ENCODE results near the gene LPCAT1. TPM values are rescaled to one million over a fixed set of nuclear protein-coding genes. Genes with fewer than 3 reads are reported as not detected.

LPCAT1 gene
- total RNA-seq, 4 donors from 2014 or later: 8.8 to 59.4 (median 28.5) TPM

DNA sequence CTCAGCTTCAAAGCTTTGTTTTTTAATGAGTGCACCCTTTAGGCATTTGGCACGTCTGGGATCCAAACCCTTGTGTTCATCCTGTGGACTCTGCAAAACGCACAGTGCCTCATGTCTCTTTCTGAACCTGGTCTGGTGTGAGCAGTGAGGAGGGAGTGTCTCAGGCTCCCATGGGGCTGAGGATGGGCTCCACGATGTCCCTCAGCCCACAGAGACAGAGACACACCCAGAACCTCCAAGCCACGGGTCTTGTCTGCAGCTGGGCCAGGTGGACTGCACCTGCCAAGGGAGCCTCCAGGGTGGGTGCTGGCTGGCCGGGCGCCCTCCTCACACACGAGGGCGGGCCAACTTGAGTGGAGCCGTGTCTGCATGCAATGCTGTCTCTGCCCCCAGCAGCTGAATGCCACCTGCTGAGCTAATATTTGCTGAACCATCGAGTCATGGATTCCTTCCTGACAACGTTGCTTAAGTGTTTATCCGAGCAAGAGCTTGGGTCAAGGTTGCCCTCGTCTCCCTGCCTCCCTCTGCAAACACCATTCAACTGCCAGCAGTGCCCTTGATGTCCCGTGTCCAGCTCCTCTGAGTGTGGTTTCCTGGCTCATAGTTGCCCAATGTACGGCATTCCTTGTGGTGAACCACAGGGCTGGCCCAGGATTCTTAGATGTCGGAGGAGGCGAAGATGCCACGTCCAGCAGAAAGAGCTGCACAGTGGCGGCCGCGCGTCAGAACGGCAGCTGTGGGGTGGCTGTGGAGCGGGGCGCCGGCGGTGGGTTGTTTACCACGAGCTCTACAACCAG, 31.4 kb upstream of the LPCAT1 start:
- Histone ChIP-seq H3K9me3 (peaks cover 0 to 2% (median 0%) of the 10 kb centered on the region in 4 donors), H3K27ac (no peak overlapping the region), H3K4me3 (no peak overlapping the region), H3K4me1 (no peaks in the 10 kb centered on the region), H3K36me3 (no peaks in the 10 kb centered on the region), H3K27me3 (no peaks in the 10 kb centered on the region)
- peak in 2 of 3 donors; percentile 46 to 48 for DNase-seq
- TF ChIP-seq, protein P1, sequence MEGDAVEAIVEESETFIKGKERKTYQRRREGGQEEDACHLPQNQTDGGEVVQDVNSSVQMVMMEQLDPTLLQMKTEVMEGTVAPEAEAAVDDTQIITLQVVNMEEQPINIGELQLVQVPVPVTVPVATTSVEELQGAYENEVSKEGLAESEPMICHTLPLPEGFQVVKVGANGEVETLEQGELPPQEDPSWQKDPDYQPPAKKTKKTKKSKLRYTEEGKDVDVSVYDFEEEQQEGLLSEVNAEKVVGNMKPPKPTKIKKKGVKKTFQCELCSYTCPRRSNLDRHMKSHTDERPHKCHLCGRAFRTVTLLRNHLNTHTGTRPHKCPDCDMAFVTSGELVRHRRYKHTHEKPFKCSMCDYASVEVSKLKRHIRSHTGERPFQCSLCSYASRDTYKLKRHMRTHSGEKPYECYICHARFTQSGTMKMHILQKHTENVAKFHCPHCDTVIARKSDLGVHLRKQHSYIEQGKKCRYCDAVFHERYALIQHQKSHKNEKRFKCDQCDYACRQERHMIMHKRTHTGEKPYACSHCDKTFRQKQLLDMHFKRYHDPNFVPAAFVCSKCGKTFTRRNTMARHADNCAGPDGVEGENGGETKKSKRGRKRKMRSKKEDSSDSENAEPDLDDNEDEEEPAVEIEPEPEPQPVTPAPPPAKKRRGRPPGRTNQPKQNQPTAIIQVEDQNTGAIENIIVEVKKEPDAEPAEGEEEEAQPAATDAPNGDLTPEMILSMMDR (IDR thresholded peaks at IDR 0.05): no peak
- no peak for TF ChIP-seq POLR2A (IDR thresholded peaks at IDR 0.05)

DNA sequence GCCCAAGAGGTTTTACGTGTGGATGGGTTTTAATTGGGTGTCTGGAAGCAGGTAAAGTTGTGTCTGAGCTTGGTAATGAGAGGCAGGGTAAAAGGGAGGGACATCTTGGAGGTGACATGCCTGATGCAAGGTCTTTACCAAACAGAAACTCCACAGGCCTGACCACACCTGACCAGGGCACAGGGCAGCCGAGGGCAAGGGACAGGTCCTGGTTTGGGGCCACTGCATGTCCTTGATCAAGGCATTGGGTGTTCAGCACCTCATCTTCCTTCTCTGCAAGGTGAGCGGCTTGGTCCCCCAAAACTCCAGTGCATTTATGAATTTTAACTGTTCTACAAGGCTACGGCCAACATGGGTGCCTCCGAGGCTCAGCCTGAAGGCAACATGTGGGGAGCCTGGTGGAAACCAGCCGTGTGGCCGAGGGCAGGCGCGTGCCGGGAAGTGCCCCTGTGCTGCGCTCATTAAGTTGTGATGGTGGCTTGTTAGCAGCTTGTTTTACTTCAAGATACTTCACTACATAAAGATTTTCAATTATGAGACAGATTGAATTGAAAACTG, 30.7 kb upstream of the LPCAT1 start:
- Histone ChIP-seq H3K27me3 (no peaks in the 10 kb centered on the region), H3K4me3 (no peak overlapping the region), H3K9me3 (no peaks in the 10 kb centered on the region), H3K4me1 (no peaks in the 10 kb centered on the region), H3K27ac (no peak overlapping the region), H3K36me3 (no peaks in the 10 kb centered on the region)
- no peak for TF ChIP-seq POLR2A (IDR thresholded peaks at IDR 0.05)
- TF ChIP-seq, protein P1 (IDR thresholded peaks at IDR 0.05): no peak
- DNase-seq: peak in 2 of 3 donors; percentile 20 to 39

DNA sequence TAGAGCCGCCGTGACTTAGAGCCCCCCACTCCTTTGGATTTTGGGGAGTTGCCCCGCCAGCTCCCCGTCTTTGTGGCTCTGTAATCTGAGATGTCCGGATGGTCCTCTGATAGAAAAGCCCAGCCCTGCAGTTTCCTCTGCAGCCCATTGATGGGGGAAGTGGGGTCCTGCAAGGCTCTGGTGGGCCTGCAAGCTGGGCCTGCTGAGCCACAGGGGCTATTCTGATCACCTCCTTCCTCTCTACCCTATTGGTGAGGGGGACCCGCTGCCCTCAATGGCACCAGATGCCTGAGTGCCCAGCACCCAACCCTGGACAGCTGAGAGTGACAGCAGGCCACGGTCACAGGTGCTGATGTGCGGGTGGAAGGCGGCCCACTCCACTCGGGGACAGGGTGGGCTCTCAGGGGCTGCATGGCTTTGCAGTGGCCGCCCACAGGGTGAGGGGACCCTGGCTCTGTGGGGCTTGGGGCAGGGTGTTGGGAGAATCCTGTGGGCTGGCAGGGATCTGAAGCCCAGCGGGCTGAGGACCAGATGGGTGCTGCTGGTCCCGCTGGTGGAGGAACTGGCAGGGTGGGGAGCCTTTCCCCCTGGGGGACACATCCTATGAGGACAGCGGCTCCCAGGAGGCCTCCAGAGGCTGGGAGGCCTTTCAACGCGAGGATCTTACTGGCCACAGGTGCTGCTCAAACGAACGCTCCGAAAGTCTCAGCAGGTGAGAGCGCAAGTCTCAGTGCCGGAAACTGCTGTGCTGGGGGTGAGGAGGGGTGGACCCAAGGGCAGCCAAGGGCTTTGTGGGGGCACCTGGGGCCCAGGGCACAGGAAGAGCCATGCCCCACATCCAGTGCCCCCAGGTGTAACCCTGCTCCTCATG, 30.0 kb upstream of the LPCAT1 start:
- TF ChIP-seq, protein P1 (IDR thresholded peaks at IDR 0.05): no peak
- TF ChIP-seq POLR2A (IDR thresholded peaks at IDR 0.05): no peak
- H3K27ac ChIP-seq: no peak overlapping the region
- H3K4me1 ChIP-seq: no peaks in the 10 kb centered on the region
- DNase-seq: peak in 2 of 3 donors; percentile 22 to 24
- no peaks in the 10 kb centered on the region for H3K9me3 ChIP-seq
- no peak overlapping the region for H3K4me3 ChIP-seq
- H3K27me3 ChIP-seq: no peaks in the 10 kb centered on the region
- no peaks in the 10 kb centered on the region for H3K36me3 ChIP-seq

DNA sequence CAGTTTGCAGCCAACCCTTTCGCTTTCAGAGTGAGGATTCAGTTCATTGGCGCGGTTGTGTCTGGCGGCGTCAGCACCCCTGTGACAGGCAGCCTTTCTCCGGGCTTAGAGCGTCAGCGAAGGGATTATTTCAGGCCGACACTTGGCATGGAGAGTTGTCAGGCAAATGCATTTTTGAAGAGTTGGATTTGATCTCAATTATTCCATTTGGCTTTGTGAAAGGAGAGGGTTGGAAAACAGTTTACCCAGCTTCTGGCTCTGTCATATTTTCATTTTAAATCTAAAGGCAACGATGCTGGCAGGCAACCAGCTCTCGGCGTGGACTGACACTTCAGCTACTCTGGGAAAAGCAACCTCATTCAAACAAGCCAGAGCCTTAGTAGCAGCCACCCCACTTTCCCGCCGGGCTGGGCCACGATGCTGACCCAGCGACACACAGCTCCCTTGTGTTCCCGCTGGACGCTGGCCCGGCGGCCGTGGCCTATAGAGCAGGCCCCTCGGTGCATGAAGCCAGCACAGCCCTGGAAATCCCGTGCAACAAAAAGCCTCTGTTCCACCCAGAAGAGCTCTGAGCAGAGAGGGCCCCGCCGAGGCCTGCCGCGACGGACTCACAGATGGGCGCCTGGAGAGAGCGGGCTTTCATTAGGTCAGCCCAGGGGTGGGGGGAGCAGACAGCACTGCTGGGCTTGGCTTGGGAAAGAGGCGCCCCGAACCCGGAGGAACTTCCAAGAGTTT, 28.9 kb upstream of the LPCAT1 start:
- Histone ChIP-seq H3K36me3 (no peaks in the 10 kb centered on the region), H3K4me3 (peak overlapping the region in 1 of 4 donors; percentile 14), H3K4me1 (no peaks in the 10 kb centered on the region), H3K9me3 (no peaks in the 10 kb centered on the region), H3K27me3 (no peaks in the 10 kb centered on the region), H3K27ac (no peak overlapping the region)
- DNase-seq: peak in 2 of 3 donors; percentile 44 to 47
- TF ChIP-seq, protein P1 (IDR thresholded peaks at IDR 0.05): no peak
- TF ChIP-seq POLR2A (IDR thresholded peaks at IDR 0.05): no peak

All from Peyer's patch (tissue), 4 donors.